ENCODE results near the gene ATG9A. TPM values are rescaled to one million over a fixed set of nuclear protein-coding genes. Genes with fewer than 3 reads are reported as not detected.

ATG9A gene
- total RNA-seq, 1 experiment from 2014 or later: 46.4 TPM

DNA sequence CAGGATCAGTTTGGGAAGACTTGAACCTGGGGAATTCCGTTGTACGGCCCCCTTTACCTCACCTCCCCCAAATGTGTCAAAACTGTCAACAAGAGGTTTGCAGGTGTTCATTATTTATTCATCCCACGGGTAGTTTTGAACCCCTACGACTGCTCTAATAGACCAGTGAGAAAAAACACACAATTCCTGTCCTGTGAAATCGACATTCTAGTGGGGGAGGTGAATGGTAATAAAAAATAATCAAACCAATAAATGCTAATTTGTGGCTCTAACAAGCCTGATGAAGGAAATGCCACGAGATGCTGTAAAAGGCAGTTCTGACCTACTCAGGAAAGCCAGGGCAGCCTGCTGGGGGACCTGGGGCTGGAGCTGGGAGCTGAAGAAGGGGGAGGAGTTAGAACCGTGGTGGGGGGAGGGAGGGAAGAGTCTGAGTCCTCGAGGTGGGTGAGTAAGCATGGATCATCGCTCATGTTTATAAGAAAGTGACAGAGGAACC is 49.3 kb upstream of the ATG9A start:
- Mint-ChIP-seq H3K4me1 (peaks cover 38 to 42% of the 10 kb centered on the region in 2 experiments), H3K27me3 (ENCODE audit: low read depth) (peaks cover 2% of the 10 kb centered on the region), H3K27ac (peak overlapping the region; percentile 77 to 92 (median 85); a peak in 6 of 7 replicates), H3K36me3 (ENCODE audit: insufficient read depth in 1 of 3, low read depth in 3 of 3) (peaks cover 4 to 27% (median 14%) of the 10 kb centered on the region in 3 experiments; a peak in 6 of 7 replicates), H3K9me3 (no peaks in the 10 kb centered on the region), H3K4me3 (peak overlapping the region; percentile 77 to 89)
- H3K79me2 ChIP-seq (ENCODE audit: insufficient read depth, low read length): no peaks in the 10 kb centered on the region
- H3K23ac ChIP-seq (ENCODE audit: insufficient read length, low read depth, low read length): no peak overlapping the region
- H3K18ac ChIP-seq (ENCODE audit: insufficient read length, low read depth, low read length): peak overlapping the region; percentile 37
- H4K5ac ChIP-seq (ENCODE audit: insufficient read length, low read depth, low read length): no peak overlapping the region
- H3K56ac ChIP-seq (ENCODE audit: insufficient read length, low read depth, low read length): no peak overlapping the region
- TF ChIP-seq CTCF (conservative IDR thresholded peaks at IDR 0.05): no peak
- H3K4me1 ChIP-seq (ENCODE audit: insufficient read depth, low read length): peaks cover 4% of the 10 kb centered on the region; the same call in 1 of the 2 replicates
- H2BK120ac ChIP-seq (ENCODE audit: low read depth, low read length, poor library complexity, severe bottlenecking): no peak overlapping the region
- no peak overlapping the region for H2AFZ ChIP-seq (ENCODE audit: low read length)
- H4K91ac ChIP-seq (ENCODE audit: insufficient read length, low read depth, low read length): no peak overlapping the region
- no peak overlapping the region for H4K8ac ChIP-seq (replicated peaks; ENCODE audit: insufficient read length, low read depth, low read length)
- no peak overlapping the region for H2BK15ac ChIP-seq (ENCODE audit: low read depth, low read length)
- no peak overlapping the region for H2BK12ac ChIP-seq (ENCODE audit: insufficient read length, low read depth, low read length)
- no peak overlapping the region for H3K4ac ChIP-seq (ENCODE audit: low read depth, low read length)
- peak overlapping the region; percentile 47 for H3K9ac ChIP-seq (ENCODE audit: extremely low read depth, insufficient read length, low read length)
- H3K79me1 ChIP-seq (ENCODE audit: insufficient read depth, low read depth, low read length, poor library complexity, severe bottlenecking): no peaks in the 10 kb centered on the region
- no CpG with 5 or more reads among the region's 9 CpGs for WGBS (ENCODE audit: extremely low coverage, insufficient read length, low lambda C conversion rate)
- no peak overlapping the region for H2AK5ac ChIP-seq (ENCODE audit: insufficient read length, low read length)
- peak overlapping the region; percentile 79 for H3K4me2 ChIP-seq (ENCODE audit: insufficient read depth, insufficient read length, low read length)
- H3T11ph ChIP-seq (ENCODE audit: low read length): no peak overlapping the region
- H4K20me1 ChIP-seq (ENCODE audit: control insufficient read depth, insufficient read depth, insufficient read length): no peaks in the 10 kb centered on the region
- peaks cover 12% of the 10 kb centered on the region for H3K23me2 ChIP-seq (ENCODE audit: insufficient read length, low read depth, low read length, poor library complexity, severe bottlenecking)
- no peak overlapping the region for H2BK20ac ChIP-seq (ENCODE audit: low read depth, low read length, poor library complexity, severe bottlenecking)
- peak overlapping the region; percentile 81; the same call in 1 of the 2 replicates for H3K14ac ChIP-seq (ENCODE audit: insufficient read depth, low read length)
- DNase-seq: no peak
- no peak overlapping the region for H2BK5ac ChIP-seq (ENCODE audit: insufficient read length, low read length)
- no peak overlapping the region for H3K27ac ChIP-seq (ENCODE audit: insufficient read length, low read depth, low read length)
- H3K9me3 ChIP-seq (ENCODE audit: control insufficient read depth, low read depth, low read length): no peaks in the 10 kb centered on the region
- H3K27me3 ChIP-seq (ENCODE audit: insufficient read depth, low read length): no peaks in the 10 kb centered on the region

All from H9 (cell line).